NT2/D1 (cell line): Measurements from ENCODE around the gene HLF.

ENCODE experiments used
- SUZ12 ChIP-seq: IDR thresholded peaks from 2 replicates; pipeline ENCODE4 v1.6.1; 2011; ENCODE audit not compliant: insufficient read length, insufficient read depth; ENCODE audit errors: extremely low read depth
- YY1 ChIP-seq: IDR thresholded peaks from 2 replicates; pipeline ENCODE4 v1.6.1; 2011; ENCODE audit not compliant: insufficient read length, insufficient read depth

- no peak for TF ChIP-seq YY1
- TF ChIP-seq SUZ12: no peak
Observed at GRCh38 chr17:55230716-55231115, 34.0 kb upstream of the HLF start.
